ENCODE results near the gene BTBD18.

BTBD18 gene

DNA sequence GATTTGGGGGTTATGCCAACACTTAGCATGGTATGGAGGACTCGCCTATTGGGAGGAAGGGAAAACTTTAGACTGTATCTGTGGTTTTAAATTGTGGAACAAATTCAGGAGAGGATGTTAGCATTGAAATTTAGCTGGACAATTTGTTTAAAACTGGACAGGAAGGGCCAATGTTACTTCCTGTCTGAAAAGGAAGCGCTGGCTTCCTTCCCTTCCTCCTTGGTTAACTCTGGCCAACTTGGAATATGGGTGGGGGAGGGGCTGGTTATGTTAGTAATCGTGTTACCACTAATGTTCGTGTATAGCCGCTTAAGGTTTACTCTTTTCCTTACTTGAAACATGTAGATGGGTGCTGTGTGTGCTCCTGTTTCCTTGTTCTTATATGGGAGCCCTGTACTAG lies 23.9 kb upstream of the BTBD18 start:
- DNase-seq = no peak

DNA sequence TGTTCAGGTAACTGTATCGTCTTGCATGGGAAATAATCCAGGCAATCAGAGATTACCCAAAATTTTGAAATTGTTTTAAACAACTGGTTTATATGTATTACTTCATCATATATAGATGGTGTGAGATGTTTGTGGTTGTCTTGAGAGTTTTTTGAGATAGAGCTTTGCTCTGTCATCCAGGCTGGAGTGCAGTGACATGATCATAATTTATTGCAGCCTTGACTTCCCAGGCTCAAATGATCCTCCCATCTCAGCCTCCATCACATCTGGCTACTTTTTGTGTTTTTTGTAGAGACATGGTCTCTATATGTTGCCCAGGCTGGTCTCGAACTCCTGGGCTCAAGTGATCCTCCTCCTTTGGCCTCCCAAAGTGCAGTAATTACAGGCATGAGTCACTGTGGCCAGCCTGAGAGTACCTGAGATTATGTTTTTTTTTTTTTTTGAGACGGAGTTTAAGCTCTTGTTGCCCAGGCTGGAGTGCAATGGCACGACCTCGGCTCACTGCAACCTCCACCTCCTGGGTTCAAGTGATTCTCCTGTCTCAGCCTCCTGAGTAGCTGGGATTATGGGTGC lies 21.5 kb upstream of the BTBD18 start:
- DNase-seq = no peak

- no peak for DNase-seq
Observed at GRCh38 chr11:57772562-57772961, 20.9 kb upstream of the BTBD18 start.

- DNase-seq = no peak
Observed at GRCh38 chr11:57771365-57771764, 19.7 kb upstream of the BTBD18 start.

DNA sequence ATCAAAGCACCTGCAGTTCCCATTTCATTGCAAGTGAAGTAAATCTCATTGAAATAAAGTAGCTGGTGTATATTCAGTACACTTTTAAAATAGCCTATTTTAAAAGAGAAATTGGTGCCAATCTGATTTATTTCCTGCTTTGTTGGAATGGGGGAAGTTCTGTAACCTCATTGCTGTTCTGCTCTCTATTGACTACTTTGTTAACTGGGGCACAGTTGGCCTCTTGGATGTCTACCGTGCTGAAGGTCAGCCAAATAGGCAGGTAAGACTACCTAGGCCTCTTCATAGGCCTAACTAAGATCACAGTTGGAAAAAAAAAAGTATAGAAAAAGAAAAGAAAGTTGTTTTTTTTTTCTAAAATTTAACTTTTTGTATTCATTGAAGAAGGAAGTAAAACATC lies 19.2 kb upstream of the BTBD18 start:
- no peak for DNase-seq

DNA sequence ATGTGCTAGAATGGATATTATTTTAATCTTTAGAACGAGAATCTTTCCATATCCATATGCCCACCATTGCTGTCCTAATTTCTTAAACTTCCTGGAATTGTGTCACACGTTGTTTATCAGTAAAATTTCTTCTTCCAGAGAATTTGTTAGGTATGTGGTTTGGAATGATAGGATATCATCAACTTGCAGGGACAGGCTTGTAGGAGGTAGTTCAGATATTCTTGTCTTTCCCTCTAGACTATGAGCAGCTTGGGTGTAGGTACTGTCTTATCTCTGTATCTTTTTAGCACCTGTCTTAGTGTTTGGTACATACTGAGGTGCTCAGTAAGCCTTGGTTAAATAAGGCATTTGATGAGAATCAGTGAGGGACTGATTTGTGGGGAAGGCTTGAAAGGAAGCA lies 13.4 kb upstream of the BTBD18 start:
- DNase-seq = no peak

DNA sequence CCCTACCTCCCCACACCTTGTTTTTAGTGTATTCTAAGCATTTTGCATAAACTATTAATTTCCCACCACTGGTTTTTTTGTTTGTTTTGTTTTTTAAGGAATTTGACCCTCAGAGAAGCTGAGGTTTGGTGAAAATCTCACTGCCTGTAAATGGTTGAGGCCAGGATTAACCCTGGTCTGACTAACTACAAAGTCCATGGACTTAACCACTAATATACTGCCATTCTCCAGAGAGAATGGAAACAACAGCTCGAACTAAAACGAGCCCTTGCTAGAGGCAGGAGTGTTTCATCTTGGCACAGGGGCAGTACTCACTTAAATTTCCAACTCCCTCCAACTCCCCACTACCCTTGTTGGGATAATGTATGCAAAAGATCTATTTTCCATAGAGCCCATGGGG lies 12.9 kb upstream of the BTBD18 start:
- DNase-seq = no peak

DNA sequence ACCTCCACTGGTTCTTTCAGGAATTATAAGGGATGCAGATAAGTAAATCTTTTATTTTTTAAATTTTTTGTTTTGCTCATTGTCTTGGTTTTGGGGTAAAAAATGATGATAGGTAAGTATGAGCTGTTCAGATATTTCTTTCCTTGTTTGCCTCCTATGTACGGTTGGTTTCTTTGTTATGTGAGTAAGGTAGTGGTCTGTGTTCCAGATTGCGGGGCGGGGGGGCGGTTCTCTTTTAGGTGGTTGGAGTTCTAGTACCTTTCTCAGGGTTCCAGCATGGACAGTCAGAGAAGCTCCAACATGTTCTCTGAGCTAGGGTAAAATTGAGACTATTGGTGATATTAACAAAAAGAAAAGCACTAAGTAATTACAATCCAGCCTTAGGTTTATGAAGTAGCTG lies 12.4 kb upstream of the BTBD18 start:
- no peak for DNase-seq

DNA sequence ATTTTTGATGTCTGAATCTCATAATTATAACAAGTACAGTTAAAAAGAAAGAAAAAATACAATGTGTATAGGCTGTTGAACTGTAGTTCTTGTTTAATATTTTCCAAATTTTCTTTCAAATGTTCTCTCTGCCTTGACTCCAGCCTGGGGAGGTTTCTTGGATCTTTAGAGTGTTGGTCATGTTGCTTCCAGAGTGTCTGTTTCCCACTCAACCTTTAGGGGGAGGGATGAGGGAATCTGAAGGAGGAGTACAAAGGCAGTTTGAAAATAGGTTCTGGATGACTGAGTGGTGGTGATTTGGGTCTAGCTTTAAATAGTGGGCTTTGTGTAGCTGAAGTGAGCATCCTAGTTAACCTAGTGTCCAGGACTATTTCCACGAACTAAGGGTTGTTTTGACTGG lies 11.9 kb upstream of the BTBD18 start:
- no peak for DNase-seq

- DNase-seq = no peak
Observed at GRCh38 chr11:57762235-57762861, 10.7 kb upstream of the BTBD18 start.

DNA sequence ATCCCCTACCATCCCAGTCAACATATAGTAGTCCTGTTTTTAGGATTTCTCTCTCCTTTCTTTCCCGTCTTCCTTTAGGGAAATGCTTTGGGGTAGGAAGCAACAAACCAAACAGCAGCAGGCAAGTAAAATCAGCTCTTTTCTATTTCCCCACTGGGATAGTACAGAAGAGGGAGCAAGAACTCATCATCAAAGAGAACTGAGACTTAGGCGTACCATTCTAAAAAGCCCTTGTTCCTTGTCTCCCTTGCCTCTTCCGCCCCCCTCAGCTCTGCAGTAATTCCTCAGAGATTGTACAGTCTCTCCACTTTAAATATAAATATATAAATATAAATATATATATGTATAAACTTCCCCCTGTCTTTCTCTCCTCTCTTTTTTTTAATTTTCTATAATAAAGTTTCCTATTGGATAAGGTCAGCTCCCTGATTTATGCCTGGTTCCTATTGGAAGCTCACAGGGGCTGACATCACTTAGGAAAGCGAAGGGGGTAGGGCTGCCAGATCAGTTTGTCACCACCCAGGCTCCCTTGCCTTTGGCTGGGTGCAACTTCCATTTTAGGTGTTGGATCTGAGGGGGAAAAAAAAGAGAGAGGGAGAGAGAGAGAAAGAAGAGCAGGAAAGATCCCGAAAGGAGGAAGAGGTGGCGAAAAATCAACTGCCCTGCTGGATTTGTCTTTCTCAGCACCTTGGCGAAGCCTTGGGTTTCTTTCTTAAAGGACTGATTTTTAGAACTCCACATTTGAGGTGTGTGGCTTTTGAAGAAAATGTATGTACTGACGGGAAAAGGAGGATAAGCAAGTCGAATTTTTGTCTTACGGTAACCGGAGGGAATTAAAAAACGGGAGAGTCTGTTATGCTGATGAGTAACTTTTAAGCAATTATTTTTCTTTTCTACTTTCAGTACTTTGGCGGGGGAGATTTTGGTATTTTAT lies 9.9 kb upstream of the BTBD18 start, which contains the start of gene CTNND1:
Gene CTNND1 (plus strand): TSS at position 502 of the 934 bp plus-strand sequence. CDS start 29,677 bp downstream, outside the sequence.
- DNase-seq = peak; percentile 88

DNA sequence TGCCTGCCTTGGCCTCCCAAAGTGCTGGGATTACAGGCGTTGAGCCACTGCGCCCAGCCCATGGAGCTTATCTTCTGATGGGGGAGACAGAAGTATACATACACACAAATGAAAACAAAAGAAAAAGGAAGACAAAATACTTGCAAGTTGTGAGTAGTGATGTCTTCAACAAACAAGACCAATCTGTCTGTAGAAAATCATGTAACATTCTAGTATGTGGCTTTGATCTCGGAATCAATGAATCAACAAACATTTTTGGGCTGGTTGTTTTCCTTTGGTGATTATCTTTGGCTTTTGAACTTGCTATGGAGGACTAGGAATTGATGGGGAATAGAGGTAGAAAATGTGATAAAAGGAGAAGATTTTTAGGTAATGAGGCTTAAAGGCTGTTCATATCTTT lies 6.6 kb upstream of the BTBD18 start:
- no peak for DNase-seq

GRCh38 chr11:57752954-57753353 lies 1.3 kb upstream of the BTBD18 start:
- DNase-seq = no peak

GRCh38 chr11:57751176-57751575 lies 443 bp downstream of the BTBD18 start:
- no peak for DNase-seq

- DNase-seq = no peak
Observed at GRCh38 chr11:57746920-57747319, 4.7 kb downstream of the BTBD18 start.

DNA sequence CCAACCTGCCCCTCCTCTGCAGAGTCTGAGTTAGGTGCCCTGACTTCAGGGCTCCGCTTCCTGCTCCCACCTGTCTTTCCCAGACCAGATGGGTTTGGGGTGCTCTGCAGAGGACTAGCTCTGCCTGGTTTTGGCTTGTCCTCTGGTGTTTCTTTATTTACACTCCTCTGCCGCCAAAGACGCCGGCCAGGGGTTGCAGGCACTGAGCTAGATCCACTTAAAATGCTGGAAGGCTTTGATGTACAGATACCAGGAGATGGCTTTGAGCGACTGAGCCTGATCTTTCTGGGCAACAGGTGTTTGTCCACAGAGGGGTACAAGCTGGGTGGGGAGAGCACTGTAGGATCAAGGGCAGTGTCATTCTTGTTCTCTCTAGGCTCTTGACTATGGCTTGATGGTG lies 6.4 kb downstream of the BTBD18 start:
- no peak for DNase-seq

GRCh38 chr11:57744357-57744756 lies 7.3 kb downstream of the BTBD18 start:
- DNase-seq = no peak

GRCh38 chr11:57742087-57742452 lies 9.5 kb downstream of the BTBD18 start:
- DNase-seq = no peak

GRCh38 chr11:57741132-57742086 lies 10.2 kb downstream of the BTBD18 start, which contains the start of gene SELENOH:
Gene SELENOH, plus strand, starts transcription at chr11:57741491. Its CDS starts 105 bp downstream, at chr11:57741596.
- DNase-seq = peak; percentile 92

DNA sequence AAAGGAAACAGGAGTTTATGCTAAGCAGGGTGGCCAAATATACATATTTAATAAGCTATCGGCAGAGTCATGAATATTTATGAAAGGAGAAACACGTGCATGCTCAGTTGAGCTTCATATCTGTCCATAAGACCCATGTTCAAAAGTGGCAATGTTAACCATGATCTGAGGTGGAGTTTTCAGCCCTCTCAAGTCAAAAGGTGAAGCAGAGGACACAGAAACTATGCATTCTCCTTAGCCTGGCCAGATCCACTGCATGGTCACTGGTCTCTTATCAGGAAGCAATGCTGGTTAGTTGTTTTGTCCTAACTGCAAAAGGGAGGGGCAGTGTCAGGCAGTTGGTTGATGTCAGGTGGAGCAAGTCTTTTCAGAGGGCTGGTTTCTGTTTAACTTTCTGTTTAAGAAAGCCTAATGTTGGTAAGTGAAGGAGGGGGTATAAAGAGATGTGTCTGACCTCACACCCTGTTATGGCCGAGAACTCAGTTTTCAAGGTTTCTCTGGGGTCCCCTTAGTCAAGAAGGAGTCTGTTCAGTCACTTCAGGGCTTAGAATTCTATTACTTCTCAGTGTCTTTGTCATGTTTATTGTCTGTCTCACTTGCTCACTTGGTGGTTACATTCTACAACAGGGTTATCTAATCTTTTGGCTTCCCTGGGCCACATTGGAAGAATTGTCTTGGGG lies 15.9 kb downstream of the BTBD18 start:
- no peak for DNase-seq

DNA sequence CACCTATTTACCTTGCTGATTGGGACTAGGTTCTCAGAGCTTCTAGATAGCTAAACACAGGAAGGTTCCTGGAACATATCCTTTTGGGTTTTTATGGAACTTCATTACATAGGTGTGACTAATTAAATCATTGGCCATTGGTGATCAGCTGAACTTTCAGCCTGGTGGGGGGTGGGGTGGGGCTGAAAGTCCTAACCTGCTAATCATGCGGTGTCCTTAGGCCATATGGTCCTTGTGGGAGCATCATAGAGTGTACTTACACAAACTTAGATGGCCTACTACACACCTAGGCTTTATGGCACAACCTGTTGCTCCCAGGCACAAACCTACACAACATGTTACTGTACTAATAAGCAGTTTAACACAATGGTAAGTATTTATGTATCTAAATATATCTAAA lies 19.0 kb downstream of the BTBD18 start:
- DNase-seq = no peak

- no peak for DNase-seq
Observed at GRCh38 chr11:57729479-57729878, 22.1 kb downstream of the BTBD18 start.

Data from NCI-H1694 (cell line).